TTC549 (cell line): Measurements from ENCODE around the gene SH2D3A.
A peak's percentile ranks its signal among the peaks of the same experiment; 100 is the strongest.
"Not testable (repeated sequence)": the region's sequence is repeated elsewhere in the genome, so short reads cannot be mapped to it uniquely, and the experiment has no call there.

Experiments
- FAIRE-seq: peaks from 2 replicates; lab custom pipeline; 2012; peaks lifted over from hg19 to GRCh38; lab: Jason Lieb, UNC

The SH2D3A gene

DNA sequence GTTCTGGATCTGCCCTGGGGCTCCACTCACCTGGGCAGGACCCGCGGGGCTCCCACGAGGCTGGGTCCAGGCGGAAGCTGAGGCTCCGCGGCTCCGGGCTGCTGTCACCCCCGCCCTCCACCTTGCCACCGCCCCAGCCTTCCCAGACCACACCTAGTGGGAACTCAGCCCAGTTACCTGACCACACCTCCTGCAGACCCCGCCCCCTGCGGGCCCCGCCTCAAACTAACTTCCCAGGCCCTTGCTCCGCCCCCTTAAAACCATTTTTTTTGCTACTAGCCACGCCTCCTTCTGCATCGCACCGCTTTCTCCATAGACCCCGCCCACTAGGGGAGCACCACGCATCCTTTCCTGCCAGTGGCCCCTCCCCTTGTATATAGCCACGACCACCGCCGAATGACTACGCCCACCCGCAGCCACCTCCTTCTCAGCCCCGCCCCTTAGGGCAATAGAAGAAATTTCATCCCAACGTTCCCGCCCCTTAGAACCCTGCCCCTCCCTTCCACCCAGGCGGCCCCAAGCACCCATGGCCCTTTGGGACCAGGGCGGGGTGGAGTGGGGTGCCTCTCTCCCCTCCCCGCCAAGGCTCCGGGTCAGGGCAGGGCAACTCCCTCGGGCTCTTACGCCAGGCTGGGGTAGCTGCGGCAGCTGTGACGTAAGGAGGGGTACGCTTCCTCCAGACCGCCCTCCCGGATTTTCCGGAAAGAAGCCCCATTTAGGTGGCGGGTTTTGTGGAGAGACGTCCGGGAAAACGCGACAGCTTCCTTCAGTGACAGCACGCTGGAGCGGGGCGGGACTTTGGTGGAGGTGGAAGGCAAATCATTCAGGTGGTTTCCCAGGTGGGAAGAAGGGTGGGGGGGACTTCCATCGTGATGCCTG is at the start of gene SH2D3A:
SH2D3A (minus strand) TSS at position 79 of the 879 bp plus-strand sequence. CDS start 3,687 bp downstream, outside the sequence.
- no peak for FAIRE-seq

DNA sequence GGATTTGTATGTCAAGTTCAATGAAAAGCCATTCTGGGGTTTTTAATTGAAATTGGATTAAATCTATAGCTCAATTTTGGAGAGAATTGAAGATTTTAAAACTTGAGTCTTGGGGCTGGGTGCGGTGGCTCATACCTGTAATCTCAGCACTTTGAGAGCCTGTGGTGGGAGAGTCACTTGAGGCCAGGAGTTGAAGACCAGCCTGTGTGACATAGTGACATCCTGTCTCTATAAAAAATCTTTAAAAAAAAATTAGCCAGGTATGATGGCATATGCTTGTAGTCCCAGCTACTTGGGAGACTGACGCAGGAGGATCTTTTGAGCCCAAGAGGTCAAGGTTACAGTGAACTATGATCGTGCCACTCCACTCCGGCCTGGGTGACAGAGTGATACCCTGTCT is 46.4 kb upstream of the SH2D3A start:
- FAIRE-seq, result no peak

DNA sequence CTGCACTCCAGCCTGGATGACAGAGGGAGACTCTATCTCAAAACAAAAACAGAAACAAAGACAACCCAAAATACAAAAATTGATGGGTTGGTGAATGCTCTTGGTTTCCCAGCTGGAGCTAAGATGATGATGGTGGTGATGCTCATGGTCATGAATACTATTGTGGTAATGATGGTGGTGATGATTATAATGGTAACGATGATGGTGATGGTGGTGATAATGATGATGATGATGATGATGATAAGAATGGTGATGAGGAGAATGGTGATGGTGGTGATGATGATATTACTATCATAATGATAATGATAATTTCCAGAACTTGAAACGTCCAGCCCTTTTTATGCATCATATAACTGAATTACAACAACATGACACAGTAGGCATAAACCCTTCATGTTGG is 45.4 kb upstream of the SH2D3A start:
- no peak for FAIRE-seq

DNA sequence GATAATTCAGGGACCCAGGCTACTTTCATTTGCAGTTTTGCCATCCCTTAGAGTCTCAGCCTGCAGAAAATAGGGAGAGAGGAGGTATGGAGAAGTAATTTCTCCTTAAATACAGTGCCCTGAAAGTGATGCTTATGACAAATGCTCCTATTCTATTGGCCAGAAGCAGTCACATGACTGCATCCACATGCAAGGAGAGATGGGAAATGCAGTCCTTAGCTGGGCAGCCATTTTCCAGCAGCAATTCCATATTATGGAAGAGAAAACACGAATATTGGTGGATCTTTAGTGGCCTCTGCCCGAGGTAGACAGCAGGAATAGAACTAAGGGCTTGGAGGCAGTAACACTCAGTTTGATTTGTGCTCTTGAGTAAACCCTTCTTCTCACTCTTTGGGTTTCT is 44.7 kb upstream of the SH2D3A start:
- FAIRE-seq, result peak; percentile 86

DNA sequence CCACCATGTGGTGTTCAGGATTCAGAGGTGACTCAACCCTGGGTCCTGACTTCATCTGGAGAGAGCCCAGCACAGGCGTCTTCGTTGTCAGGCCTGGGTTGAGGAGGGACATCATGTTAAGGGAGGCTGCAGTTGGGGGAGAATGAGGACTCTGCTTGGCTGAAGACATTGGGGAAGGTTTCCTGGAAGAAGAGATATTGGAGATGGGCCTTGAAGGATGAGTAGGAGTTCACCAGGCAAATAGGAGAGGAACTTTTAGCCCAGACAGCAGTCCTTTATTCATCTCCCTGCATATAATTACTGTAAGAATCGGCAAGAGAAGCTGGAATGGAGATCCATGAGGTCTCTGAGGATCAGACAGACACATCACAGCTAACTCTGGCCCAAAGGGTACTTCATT is 44.1 kb upstream of the SH2D3A start:
- FAIRE-seq, result no peak

DNA sequence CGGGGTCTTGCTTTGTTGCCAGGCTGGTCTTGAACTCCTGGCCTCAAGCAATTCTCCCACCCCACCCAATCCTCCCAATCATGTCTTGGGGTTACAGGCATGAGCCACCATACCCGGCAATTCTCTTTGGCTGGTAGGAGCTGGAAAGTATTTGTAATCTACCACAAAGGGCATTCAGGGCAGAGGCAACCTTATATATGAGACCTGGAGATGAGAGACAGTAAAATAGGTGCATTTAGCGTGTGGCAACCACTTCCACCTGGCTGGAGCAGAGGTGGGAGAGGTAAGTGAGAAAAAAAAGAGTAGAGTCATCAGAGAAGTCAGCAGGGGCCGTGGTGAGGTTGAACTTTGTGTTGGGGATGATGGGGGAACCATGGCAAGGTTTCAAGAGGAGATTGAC is 42.0 kb upstream of the SH2D3A start:
- no peak for FAIRE-seq

DNA sequence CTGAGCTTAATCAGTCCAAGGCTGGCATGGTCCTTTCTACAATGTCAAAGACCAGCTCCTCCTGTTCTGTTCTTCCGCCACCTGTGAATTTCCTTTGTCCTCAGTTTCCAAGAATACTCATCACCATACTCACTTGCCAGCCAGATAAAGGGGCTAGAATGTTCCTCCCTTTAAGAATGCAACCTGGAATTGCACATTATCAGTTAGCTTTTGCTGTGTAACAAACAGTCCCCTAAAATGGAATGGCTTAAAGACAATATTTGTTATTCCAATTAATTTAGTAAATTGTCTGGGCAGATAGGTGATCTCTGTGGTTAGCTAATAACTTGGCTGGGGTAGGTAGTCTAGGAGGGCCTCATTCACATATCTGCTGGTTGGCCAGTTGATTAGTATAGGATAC is 41.3 kb upstream of the SH2D3A start:
- FAIRE-seq, result no peak

DNA sequence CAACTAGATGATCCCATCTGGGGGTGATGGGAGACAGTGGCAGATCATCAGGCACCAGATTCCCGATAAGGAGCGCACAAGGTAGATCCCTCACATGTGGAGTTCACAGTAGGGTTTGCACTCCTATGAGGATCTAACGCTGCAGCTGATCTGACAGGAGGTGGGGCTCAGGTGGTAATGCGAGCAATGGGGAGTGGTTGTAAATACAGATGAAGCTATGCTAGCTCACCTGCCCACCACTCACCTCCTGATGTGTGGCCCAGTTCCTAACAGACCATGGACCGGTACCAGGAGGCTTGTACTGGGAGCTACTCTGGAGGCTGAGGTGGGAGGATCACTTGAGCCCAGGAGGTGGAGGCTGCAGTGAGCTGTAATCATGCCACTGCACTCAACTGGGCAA is 40.1 kb upstream of the SH2D3A start:
- no peak for FAIRE-seq

DNA sequence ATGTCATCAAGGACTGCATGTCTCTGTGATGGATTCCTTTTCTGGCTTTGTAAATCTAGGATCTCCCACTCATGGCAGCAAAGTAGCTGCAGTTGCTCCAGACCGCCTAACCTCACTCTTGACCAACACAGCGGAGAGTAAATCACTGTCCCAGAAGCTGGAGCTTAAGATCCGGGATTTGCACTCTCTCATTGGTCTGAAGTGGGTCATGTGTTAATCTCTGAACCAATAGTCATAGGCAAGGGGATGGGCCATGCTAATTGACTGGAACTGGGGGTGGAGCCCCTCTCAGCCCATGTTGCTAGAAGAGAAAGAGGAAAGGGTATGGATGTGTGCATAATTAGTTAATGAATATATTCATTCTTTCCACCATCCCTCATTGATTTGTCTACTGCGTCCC is 39.3 kb upstream of the SH2D3A start:
- no peak for FAIRE-seq

DNA sequence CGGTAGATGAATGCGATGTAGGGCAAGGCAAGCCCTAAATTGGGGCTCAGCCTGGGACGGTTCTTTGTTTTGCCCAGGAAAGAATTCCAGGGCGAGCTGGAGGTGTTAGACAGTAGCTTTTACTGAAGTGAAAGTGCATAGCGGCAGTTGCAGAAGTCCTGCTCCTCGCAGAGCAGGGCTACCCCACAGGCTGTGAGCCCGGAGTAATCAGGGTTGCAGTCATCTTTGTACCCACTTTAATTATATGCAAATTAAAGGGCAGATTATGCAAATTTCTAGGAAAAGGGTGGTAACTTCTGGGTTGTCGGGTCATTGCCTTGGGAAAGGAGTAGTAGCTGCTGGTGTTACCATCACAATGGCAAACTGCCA is 35.8 kb upstream of the SH2D3A start:
- no peak for FAIRE-seq

DNA sequence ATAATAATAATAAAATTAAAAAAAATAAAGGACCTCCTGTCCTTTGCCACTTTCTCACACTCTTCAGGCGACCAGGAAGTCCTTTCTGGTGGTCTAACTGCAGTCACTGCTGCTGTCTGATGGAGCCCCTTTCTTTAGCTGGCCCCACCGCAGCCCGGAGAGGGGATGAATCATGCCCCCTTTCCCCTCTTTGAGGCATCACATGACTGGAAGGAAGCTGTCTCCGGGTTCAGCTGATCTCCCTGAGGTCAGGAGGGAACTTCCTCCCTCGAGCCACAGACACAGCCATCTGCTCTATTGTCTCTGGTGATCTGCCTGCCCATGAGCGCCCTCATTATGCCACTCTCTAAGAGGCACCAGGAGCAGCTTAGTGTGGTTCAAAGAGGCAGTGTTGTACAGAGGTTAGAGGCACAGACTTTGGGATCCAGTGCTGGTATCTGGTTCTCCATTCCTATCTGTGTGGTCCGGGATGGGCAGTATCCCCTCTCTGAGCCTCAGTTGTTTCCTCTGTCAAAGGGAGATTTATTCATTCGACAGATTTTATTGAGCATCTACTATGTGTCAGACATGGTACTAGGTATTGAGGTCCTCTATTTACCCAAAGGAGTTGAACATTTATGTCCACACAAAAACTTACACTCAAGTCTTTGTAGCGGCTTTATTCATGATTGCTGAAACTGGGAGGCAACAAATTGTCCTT is 35.3 kb upstream of the SH2D3A start:
- FAIRE-seq, result no peak

DNA sequence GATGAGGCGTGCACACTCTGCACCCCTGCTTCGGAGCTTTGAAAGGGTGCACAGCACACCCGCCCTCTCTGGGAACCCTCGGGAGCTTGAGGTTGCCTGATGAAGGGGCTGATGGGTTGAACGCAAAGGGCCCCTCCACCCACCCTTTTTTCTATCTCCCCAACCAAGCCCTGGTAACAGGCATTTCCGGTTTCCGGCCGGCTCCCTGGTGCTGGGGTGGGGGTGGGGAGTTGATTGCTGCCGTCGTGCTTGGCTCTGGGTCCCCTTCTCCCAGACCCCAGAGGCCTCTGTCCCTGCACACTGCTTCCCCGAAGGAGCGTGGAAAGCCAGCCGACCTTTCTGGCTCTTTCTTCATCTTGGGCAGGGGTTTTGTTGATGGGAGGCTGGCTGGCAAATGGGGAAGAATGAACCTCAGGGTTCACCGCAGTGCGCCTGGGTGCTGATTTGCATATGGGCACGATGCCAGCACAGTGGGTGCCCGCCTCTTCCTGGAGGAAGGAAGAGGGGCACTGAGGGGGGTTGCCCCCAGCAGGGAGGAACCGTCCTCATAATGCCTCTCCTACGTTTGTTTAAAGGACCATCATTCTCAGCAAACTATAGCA is 34.4 kb upstream of the SH2D3A start:
- FAIRE-seq, result no peak

DNA sequence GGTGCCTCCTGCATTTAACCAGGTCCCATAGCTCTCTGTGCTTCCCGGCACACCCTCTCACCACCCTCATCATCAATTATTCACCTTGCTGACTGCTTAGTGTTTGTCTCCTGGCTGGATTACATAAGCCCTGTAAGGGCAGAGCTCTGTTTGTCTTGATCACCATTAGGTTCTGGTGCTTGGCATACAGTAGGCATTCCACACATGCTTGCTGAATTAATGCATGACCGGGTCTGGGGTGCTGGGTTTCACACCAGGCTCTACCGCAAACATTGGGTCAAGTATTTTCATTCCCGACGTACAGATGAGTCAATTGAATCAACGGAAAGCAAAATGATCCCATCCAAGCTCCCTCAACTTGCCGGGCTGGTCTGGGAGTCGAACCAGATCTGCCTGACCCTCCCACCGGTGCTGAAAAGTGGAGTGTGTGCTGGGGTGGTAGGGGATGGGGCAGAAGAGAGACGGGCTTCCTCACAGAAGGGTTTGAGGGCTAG is 33.8 kb upstream of the SH2D3A start:
- no peak for FAIRE-seq

DNA sequence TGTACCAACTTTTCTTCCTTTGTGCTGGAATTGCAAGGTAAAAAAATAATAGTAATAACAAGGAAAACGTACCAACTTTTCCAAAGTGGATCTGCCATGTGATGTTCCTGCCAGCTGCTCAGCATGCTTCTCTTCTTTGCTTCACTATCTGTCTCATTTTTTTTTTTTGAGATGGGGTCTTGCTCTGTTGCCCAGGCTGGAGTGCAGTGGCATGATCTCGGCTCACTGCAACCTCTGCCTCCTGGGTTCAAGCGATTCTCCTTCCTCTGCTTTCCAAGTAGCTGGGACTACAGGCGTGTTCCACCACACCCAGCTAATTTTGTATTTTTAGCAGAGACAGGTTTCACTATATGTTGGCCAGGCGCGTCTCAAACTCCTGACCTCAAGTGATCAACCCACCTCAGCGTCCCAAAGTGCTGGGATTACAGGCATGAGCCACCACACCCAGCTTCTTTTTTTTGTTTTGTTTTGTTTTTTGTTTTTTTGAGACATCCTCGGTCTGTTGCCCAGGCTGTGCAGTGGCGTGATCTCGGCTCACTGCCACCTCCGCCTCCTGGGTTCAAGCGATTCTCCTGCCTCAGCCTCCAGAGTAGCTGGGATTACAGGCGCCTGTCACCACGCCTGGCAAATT is 33.0 kb upstream of the SH2D3A start:
- FAIRE-seq, result not testable (repeated sequence)

DNA sequence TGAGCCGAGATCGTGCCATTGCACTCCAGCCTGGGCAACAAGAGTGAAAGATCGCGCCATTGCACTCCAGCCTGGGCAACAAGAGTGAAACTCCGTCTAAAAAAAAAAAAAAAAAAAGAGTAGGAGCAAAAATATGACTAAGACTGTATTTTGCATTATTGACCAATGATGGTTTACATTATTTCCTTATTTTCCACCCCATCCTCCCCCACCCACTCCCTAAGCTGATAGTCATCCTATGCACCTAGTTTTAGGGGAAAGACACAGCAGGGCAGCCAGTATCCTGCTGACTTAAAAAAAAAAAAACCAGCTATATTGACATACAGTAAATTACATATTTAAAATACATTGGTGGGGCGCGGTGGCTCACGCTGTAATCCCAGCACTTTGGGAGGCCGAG is 30.4 kb upstream of the SH2D3A start:
- no peak for FAIRE-seq

DNA sequence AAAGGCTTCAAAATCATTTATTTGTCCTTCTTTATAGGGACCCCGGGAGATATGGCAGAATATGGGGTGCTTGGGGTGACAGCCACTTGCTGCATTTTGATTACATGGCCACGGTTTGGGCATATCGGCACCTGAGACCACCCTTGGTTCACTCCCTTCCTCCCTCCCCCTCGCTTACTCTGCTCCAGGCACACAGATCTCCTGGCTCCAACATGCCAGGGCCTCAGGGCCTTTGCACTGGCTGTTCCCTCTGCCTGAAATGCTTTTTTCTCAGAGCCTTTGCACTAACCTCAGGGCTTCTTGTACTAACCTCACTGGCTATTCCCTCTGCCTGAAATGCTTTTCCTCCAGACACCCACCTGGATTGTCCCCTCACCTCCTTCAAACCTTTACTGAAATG is 29.0 kb upstream of the SH2D3A start:
- no peak for FAIRE-seq

DNA sequence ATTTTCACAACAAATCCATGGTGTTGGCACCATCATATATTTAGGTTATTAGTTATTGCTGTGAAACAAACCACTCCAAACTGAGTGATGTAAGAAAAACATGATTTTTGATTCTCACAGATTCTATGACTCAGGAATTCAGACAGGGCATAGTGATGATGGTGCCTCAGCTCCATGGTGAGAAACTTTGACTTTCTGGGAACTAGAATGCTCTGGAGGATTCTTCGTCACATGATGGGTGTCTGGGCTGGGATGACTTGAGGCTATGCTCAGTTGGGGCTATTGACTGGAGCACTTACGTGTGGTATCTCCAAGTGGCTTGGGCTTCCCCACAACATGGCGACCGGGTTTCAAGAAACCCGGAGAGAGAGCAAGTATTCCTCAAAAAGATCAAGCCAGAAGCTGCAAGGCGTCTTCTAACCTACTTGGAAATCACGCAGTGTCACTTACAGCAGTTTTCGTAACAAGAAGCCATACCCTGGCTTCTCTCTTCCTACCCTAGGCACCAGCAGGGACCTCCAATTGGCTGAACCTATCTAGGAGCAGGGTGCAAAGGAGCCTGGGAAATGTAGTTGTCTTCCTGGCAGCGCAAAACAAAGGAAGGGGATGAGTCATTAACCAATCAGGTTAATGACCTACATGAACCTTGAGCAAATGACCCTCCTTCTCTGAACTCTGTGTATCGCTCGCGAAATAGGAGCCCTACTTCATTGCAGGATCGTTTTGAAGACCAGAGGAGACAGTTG is 27.6 kb upstream of the SH2D3A start:
- no peak for FAIRE-seq

DNA sequence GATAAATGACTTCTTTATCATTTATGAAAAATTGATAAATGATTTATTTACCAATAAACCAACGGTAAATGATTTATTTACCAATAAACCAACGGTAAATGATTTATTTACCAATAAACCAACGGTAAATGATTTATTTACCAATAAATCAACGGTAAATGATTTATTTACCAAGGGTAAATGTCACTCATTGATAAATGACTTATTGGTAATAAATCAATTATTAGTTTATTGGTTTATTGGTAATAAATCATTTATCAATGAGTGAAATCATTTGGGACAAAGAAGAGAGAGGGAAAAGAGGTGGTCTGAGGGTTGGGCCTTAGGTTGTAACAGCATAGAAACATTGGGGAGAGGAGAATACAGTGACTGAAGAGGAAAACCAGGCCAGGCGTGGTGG is 26.7 kb upstream of the SH2D3A start:
- peak; percentile 28 for FAIRE-seq

DNA sequence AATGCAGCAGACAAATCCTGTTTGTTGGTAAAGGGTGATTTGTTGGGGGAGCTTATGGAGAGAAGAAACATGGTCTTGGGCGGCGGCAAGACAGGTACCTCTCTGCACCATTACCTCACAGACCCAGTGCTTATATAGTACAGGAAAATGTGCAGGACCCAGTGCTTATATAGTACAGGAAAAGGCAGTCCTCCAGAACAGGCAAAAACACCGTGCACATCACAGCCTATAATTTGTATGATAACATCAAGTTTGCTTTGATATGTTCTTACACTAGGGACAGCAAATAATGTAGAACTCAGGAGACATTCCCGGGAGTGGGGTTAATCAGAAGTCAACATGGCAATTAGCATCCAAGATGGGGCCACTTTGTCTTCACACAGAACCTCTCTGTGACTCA is 26.2 kb upstream of the SH2D3A start:
- no peak for FAIRE-seq

DNA sequence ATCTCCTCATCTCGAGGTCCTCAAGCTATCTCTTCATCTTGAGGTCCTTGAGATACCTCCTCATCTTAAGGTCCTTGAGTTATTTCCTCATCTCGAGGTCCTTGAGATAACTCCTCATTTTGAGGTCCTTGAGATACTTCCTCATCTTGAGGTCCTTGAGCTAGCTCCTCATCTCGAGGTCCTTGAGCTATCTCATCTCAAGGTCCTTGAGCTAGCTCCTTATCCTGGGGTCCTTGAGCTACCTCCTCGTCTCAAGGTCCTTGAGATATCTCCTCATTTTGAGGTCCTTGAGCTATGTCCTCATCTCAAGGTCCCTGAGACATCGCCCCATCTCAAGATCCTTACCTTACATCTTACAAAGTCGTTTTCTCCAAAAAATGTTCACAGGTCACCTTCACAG is 24.0 kb upstream of the SH2D3A start:
- no peak for FAIRE-seq

DNA sequence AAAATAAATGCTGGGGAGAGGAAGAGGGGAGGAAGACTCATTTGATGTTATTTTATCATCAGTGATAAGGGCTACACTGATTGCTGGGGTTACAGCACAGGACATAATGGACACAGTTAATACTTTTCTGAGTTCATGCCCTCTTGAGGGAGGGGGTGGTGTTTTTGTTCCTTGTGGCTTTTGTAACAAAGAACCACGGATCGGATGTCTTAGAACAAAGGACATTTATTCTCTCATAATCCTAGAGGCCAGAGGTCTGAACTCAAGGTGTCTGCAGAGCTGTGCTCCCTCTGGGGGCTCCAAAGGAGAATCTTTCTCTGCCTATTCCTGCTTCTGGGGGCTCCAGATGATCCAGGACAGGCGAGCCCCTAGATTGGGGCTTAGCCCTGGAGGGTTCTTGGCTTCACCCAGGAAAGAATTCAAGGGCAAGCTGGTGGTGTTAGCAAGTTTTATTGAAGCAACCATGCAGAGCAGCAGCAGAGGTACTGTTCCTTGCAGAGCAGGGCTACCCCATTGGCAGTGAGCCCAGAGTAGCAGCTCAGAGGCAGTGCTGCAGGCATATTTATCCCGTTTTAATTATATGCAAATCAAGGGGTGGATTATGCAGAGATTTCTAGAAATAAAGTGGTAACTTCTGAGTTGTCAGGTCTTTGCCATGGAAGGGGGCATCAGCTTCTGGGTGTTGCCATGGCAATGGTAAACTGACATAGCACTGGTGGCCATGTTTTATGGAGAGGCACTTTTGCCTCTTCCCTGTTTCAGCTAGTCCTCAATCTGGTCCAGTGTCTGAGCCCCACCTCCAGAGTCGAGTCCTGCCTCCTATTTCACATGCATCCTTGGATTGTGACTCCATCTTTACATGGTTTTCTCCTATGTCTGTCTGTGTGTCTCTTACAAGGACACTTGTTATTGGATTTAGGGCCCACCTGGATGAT is 23.2 kb upstream of the SH2D3A start:
- no peak for FAIRE-seq
